ENCODE measurements around the gene PPM1H.
"Not testable (repeated sequence)": the region's sequence is repeated elsewhere in the genome, so short reads cannot be mapped to it uniquely, and the experiment has no call there.

PPM1H gene

GRCh38 chr12:62910549-62911169, 24.3 kb downstream of the PPM1H start:
- no peak for DNase-seq

GRCh38 chr12:62909340-62909739, 25.6 kb downstream of the PPM1H start:
- DNase-seq: no peak

GRCh38 chr12:62908674-62909073, 26.3 kb downstream of the PPM1H start:
- no peak for DNase-seq

- DNase-seq: no peak
These were observed 27.4 kb downstream of the PPM1H start for GRCh38 chr12:62907561-62907960.

- no peak for DNase-seq
These were observed 27.9 kb downstream of the PPM1H start for GRCh38 chr12:62907078-62907477.

GRCh38 chr12:62903151-62903550, 31.8 kb downstream of the PPM1H start:
- DNase-seq: no peak

- DNase-seq: no peak
These were observed 34.2 kb downstream of the PPM1H start for GRCh38 chr12:62900686-62901272.

- no peak for DNase-seq
These were observed 35.2 kb downstream of the PPM1H start for GRCh38 chr12:62899568-62900390.

GRCh38 chr12:62898526-62898925, 36.4 kb downstream of the PPM1H start:
- no peak for DNase-seq

GRCh38 chr12:62895351-62895877, 39.5 kb downstream of the PPM1H start:
- no peak for DNase-seq

GRCh38 chr12:62893276-62893675, 41.7 kb downstream of the PPM1H start:
- no peak for DNase-seq

GRCh38 chr12:62891805-62892549, 43.0 kb downstream of the PPM1H start:
- no peak for DNase-seq

GRCh38 chr12:62888454-62889110, 46.4 kb downstream of the PPM1H start:
- no peak for DNase-seq

GRCh38 chr12:62886796-62887195, 48.2 kb downstream of the PPM1H start:
- DNase-seq: no peak

- no peak for DNase-seq
These were observed 49.7 kb downstream of the PPM1H start for GRCh38 chr12:62885242-62885641.

GRCh38 chr12:62884832-62885231, 50.1 kb downstream of the PPM1H start:
- not testable (repeated sequence) for DNase-seq

GRCh38 chr12:62882696-62883095, 52.3 kb downstream of the PPM1H start:
- DNase-seq: no peak

- DNase-seq: no peak
These were observed 52.8 kb downstream of the PPM1H start for GRCh38 chr12:62882140-62882539.

GRCh38 chr12:62879691-62880090, 55.3 kb downstream of the PPM1H start:
- DNase-seq: no peak

- DNase-seq: not testable (repeated sequence)
These were observed 55.7 kb downstream of the PPM1H start for GRCh38 chr12:62879228-62879627.

GRCh38 chr12:62878211-62878610, 56.7 kb downstream of the PPM1H start:
- DNase-seq: no peak

Measured in nucleus accumbens (tissue), 56 donors.